ENCODE results near the gene CLK1.
A peak's percentile ranks its signal among the peaks of the same experiment; 100 is the strongest.
"Not testable (repeated sequence)": the region's sequence is repeated elsewhere in the genome, so short reads cannot be mapped to it uniquely, and the experiment has no call there.

Gene CLK1

GRCh38 chr2:200864176-200865034 is at the start of gene CLK1:
CLK1 (minus strand) TSS chr2:200864658; CDS start chr2:200861862, 2,796 bp downstream.
- FAIRE-seq = no peak

- no peak for FAIRE-seq
These were observed 49.2 kb upstream of the CLK1 start for GRCh38 chr2:200913654-200914053.

- FAIRE-seq = no peak
These were observed 45.5 kb upstream of the CLK1 start for GRCh38 chr2:200909958-200910357.

- FAIRE-seq = peak; percentile 82
These were observed 41.3 kb upstream of the CLK1 start for GRCh38 chr2:200905618-200906296.

- FAIRE-seq = peak; percentile 98
These were observed 37.1 kb upstream of the CLK1 start for GRCh38 chr2:200901459-200902072.

- FAIRE-seq = no peak
These were observed 35.0 kb upstream of the CLK1 start for GRCh38 chr2:200899482-200899881.

- peak; percentile 98 for FAIRE-seq
These were observed 24.5 kb upstream of the CLK1 start, which contains the start of the genes NIF3L1 and PPIL3 for GRCh38 chr2:200888704-200889625. NIF3L1 (plus strand) TSS chr2:200889371; CDS start chr2:200891944, 2,573 bp downstream. PPIL3 (minus strand) TSS chr2:200889077; CDS start chr2:200887615, 1,462 bp downstream.

GRCh38 chr2:200881715-200882249 is 17.3 kb upstream of the CLK1 start:
- not testable (repeated sequence) for FAIRE-seq

- FAIRE-seq = peak; percentile 65
These were observed 13.9 kb upstream of the CLK1 start for GRCh38 chr2:200878289-200878880.

GRCh38 chr2:200877443-200877842 is 13.0 kb upstream of the CLK1 start:
- no peak for FAIRE-seq

GRCh38 chr2:200873560-200873959 is 9.1 kb upstream of the CLK1 start:
- FAIRE-seq = no peak

- no peak for FAIRE-seq
These were observed 6.7 kb upstream of the CLK1 start for GRCh38 chr2:200871151-200871550.

GRCh38 chr2:200869014-200869413 is 4.6 kb upstream of the CLK1 start:
- no peak for FAIRE-seq

- no peak for FAIRE-seq
These were observed 679 bp downstream of the CLK1 start for GRCh38 chr2:200863782-200864175.

GRCh38 chr2:200862532-200863000 is 1.9 kb downstream of the CLK1 start:
- FAIRE-seq = no peak

GRCh38 chr2:200861617-200862155 is 2.8 kb downstream of the CLK1 start:
- FAIRE-seq = no peak

GRCh38 chr2:200860092-200860795 is 4.2 kb downstream of the CLK1 start:
- FAIRE-seq = no peak

GRCh38 chr2:200856806-200857205 is 7.7 kb downstream of the CLK1 start:
- no peak for FAIRE-seq

GRCh38 chr2:200852605-200853004 is 11.9 kb downstream of the CLK1 start:
- no peak for FAIRE-seq
